Ovary (tissue), 3 donors: ENCODE data around the gene SREBF1.

Experiments used
- EP300 ChIP-seq: sonication (generic); formaldehyde crosslinking; IDR thresholded peaks from one replicate; pipeline ENCODE4 v1.6.1; 2017; ENCODE audit warnings: antibody characterized with exemption
- POLR2A ChIP-seq: fragments of 450-650 bp; IDR thresholded peaks from one replicate; pipeline ENCODE4 v1.6.1; 2017; ENCODE audit warnings: antibody characterized with exemption, mild to moderate bottlenecking, moderate library complexity
- TF ChIP-seq, protein P1 (sequence below), 3 donors: fragments of 450-650 bp in 2 of 3; fragments of 200-600 bp in 1 of 3; IDR thresholded peaks; one replicate each; pipeline versions ENCODE4 v1.5.1 to v1.8.0; 2016 to 2022; ENCODE audit warnings: antibody characterized with exemption in 3 of 3, mild to moderate bottlenecking in 1 of 3
- donor health status: DM: no; HTN: no; CAD: no.

DNA sequence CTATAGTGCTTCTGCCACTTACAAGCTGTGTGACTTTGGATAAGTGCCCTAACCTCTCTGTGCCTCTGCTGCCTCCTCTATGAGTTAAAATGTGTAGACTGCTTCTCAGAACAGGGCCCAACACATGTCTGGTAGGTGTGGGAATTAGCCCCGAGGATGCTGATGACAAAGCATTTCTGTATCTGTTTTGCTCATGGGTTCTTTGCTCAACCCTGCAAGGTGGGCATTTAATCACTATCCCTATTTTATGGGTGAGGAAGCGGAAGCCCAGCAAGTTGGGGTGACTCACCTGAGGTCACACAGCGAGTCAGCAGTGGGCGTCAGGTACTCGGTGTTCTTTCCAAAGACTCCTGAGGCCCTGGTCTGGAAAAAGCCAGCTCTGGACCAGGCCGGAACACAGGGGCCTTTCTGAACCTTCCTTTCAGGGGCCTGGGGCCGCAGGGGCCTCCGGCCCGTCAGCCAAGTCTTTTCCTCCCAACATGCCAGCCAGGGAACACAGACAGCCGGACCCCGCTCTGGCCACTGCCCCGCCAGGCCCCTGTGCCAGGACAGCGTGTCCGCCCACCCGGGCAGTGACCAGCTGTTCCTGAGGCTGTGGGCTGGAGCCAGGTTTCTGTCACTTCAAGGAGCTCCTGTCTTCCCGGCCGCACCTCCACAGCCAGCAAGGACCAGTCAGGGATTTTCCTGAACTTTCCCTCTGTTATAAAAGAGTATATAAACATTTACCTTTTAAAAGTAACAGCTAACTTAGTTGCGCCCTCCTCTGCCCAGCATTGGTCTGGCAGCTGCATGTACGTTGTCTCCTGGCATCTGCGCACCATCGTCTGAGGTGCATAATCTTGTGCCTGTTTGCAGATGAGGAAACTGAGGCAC, 62.5 kb downstream of the SREBF1 start:
- TF ChIP-seq POLR2A (no peak), EP300 (no peak)
- TF ChIP-seq, protein P1, sequence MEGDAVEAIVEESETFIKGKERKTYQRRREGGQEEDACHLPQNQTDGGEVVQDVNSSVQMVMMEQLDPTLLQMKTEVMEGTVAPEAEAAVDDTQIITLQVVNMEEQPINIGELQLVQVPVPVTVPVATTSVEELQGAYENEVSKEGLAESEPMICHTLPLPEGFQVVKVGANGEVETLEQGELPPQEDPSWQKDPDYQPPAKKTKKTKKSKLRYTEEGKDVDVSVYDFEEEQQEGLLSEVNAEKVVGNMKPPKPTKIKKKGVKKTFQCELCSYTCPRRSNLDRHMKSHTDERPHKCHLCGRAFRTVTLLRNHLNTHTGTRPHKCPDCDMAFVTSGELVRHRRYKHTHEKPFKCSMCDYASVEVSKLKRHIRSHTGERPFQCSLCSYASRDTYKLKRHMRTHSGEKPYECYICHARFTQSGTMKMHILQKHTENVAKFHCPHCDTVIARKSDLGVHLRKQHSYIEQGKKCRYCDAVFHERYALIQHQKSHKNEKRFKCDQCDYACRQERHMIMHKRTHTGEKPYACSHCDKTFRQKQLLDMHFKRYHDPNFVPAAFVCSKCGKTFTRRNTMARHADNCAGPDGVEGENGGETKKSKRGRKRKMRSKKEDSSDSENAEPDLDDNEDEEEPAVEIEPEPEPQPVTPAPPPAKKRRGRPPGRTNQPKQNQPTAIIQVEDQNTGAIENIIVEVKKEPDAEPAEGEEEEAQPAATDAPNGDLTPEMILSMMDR (IDR thresholded peaks at IDR 0.05) = no peak
